MM.1S (cell line): ENCODE data around the gene TRMT13.

Experiments
- EZH2 ChIP-seq: fragments of 300-600 bp; sonication (generic); optimal IDR thresholded peaks from 2 replicates; pipeline ENCODE3; 2017; ENCODE audit warnings: low read depth, mild to moderate bottlenecking, antibody characterized with exemption, low read length, mixed read lengths
- TF ChIP-seq, protein P1 (sequence below): fragments of 300-600 bp; sonication (generic); IDR thresholded peaks from 2 replicates; pipeline ENCODE4 v1.5.1; 2016; ENCODE audit warnings: antibody characterized with exemption, low read length, mixed read lengths

DNA sequence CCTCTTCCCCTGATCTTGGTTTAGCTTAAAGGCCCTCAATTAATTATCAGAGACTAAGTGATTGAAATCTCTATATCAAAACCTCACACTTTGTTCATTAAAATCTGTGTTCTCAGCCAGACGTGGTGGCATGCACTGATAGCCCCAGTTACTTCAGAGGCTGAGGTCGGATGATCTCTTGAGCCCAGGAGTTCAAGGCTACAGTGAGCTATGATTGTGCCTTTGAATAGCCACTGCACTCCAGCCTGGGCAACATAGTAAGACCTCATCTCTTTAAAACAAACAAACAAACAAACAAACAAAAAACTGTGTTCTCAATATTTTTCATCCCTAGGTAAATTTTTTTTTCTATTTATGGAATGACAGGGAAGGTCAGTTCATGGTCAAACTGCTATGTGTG, 18.7 kb downstream of the TRMT13 start:
- TF ChIP-seq, protein P1, sequence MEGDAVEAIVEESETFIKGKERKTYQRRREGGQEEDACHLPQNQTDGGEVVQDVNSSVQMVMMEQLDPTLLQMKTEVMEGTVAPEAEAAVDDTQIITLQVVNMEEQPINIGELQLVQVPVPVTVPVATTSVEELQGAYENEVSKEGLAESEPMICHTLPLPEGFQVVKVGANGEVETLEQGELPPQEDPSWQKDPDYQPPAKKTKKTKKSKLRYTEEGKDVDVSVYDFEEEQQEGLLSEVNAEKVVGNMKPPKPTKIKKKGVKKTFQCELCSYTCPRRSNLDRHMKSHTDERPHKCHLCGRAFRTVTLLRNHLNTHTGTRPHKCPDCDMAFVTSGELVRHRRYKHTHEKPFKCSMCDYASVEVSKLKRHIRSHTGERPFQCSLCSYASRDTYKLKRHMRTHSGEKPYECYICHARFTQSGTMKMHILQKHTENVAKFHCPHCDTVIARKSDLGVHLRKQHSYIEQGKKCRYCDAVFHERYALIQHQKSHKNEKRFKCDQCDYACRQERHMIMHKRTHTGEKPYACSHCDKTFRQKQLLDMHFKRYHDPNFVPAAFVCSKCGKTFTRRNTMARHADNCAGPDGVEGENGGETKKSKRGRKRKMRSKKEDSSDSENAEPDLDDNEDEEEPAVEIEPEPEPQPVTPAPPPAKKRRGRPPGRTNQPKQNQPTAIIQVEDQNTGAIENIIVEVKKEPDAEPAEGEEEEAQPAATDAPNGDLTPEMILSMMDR, result no peak
- TF ChIP-seq EZH2, result no peak
